Measurements from ENCODE around the gene CNTN4. TPM values are rescaled to one million over a fixed set of nuclear protein-coding genes. Genes with fewer than 3 reads are reported as not detected.
"Not testable (repeated sequence)": the region's sequence is repeated elsewhere in the genome, so short reads cannot be mapped to it uniquely, and the experiment has no call there.

Gene CNTN4
- total RNA-seq, 1 donor from 2014 or later: not detected

GRCh38 chr3:2957115-2957514, 858.4 kb downstream of the CNTN4 start:
- no peak for DNase-seq (ENCODE audit: low read depth in 2 of 2)

- no peak for DNase-seq (ENCODE audit: low read depth in 2 of 2)
Measured at GRCh38 chr3:2958551-2958950, 859.9 kb downstream of the CNTN4 start.

- no peak for DNase-seq (ENCODE audit: low read depth in 2 of 2)
Measured at GRCh38 chr3:2961576-2961975, 862.9 kb downstream of the CNTN4 start.

- DNase-seq (ENCODE audit: low read depth in 2 of 2): no peak
Measured at GRCh38 chr3:2967871-2968270, 869.2 kb downstream of the CNTN4 start.

GRCh38 chr3:2968475-2968874, 869.8 kb downstream of the CNTN4 start:
- DNase-seq (ENCODE audit: low read depth in 2 of 2): no peak

GRCh38 chr3:2976212-2976611, 877.5 kb downstream of the CNTN4 start:
- DNase-seq (ENCODE audit: low read depth in 2 of 2): no peak

GRCh38 chr3:2976796-2977195, 878.1 kb downstream of the CNTN4 start:
- no peak for DNase-seq (ENCODE audit: low read depth in 2 of 2)

GRCh38 chr3:2978977-2979732, 880.5 kb downstream of the CNTN4 start:
- DNase-seq (ENCODE audit: low read depth in 2 of 2): no peak

GRCh38 chr3:2984005-2984830, 885.6 kb downstream of the CNTN4 start:
- no peak for DNase-seq (ENCODE audit: low read depth in 2 of 2)

- no peak for DNase-seq (ENCODE audit: low read depth in 2 of 2)
Measured at GRCh38 chr3:2984831-2985220, 886.2 kb downstream of the CNTN4 start.

- no peak for DNase-seq (ENCODE audit: low read depth in 2 of 2)
Measured at GRCh38 chr3:2985479-2985878, 886.8 kb downstream of the CNTN4 start.

- no peak for DNase-seq (ENCODE audit: low read depth in 2 of 2)
Measured at GRCh38 chr3:2992534-2992933, 893.9 kb downstream of the CNTN4 start.

GRCh38 chr3:2993130-2993529, 894.5 kb downstream of the CNTN4 start:
- DNase-seq (ENCODE audit: low read depth in 2 of 2): not testable (repeated sequence)

GRCh38 chr3:2993736-2994135, 895.1 kb downstream of the CNTN4 start:
- no peak for DNase-seq (ENCODE audit: low read depth in 2 of 2)

- no peak for DNase-seq (ENCODE audit: low read depth in 2 of 2)
Measured at GRCh38 chr3:2995195-2995594, 896.5 kb downstream of the CNTN4 start.

GRCh38 chr3:3005146-3005744, 906.6 kb downstream of the CNTN4 start:
- DNase-seq (ENCODE audit: low read depth in 2 of 2): no peak

- no peak for DNase-seq (ENCODE audit: low read depth in 2 of 2)
Measured at GRCh38 chr3:3013317-3014052, 914.8 kb downstream of the CNTN4 start.

GRCh38 chr3:3015185-3016089, 916.8 kb downstream of the CNTN4 start:
- DNase-seq (ENCODE audit: low read depth in 2 of 2): peak in 1 of 2 donors; percentile 12

GRCh38 chr3:3016226-3016625, 917.6 kb downstream of the CNTN4 start:
- DNase-seq (ENCODE audit: low read depth in 2 of 2): no peak

GRCh38 chr3:3020209-3020608, 921.5 kb downstream of the CNTN4 start:
- DNase-seq (ENCODE audit: low read depth in 2 of 2): no peak
